ENCODE results near the gene TRIM21.
"Not testable (repeated sequence)": the region's sequence is repeated elsewhere in the genome, so short reads cannot be mapped to it uniquely, and the experiment has no call there.

DNA sequence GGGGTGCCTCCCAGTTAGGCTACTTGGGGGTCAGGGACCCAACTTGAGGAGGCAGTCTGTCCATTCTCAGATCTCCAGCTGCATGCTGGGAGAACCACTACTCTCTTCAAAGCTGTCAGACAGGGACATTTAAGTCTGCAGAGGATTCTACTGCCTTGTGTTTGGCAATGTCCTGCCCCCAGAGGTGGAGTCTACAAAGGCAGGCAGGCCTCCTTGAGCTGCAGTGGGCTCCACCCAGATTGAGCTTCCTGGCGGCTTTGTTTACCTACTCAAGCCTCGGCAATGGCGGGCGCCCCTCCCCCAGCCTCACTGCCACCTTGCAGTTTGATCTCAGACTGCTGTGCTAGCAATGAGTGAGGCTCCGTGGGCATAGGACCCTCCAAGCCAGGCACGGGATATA lies 12.7 kb upstream of the TRIM21 start:
- TF ChIP-seq ZFX (IDR thresholded peaks at IDR 0.05; ENCODE audit: borderline replicate concordance); CTCF (IDR thresholded peaks at IDR 0.05): not testable (repeated sequence)
